ENCODE measurements around the gene HMX1.

Gene HMX1

DNA sequence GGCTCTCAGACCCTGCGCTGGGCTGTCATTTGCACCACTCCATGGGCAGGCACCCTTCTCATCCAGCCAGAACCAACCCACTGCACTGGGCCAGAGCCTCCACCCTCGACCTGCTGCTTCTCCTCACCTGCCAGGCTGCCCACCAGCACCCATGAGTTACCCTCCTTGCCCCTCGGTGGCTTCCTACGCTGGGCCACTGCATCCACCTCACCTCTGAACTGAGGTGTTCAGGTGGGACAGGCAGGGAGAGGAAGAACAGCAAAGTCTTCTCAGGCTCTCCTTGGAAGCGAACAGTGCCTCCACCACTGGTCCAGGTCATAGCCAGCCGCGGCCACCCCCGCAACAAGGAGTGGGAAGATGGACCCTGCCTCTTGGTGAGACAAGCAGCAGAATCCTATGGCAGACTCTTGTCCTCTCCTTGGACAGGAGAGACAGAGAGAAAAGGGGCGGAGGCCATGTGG is 32.4 kb upstream of the HMX1 start:
- no peak overlapping the region for H3K27ac ChIP-seq

DNA sequence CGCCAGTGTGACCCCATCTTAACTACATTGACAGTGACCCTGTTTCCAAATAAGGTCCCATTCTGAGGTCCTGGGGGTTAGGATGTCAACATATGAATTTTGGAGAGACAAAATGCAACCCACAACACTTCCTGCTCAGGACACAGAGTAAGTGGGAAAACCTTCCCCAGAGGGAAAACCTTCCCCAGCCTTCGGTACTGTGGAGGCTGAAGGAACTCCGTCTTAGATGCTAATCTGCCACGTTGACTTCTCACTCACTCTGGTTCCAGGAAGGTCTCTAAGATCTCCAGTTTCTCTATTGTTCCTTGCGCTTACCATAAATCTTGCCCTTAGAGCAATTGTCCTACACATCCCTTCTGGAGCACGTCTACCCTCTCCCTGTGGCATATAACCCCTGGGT is 29.7 kb upstream of the HMX1 start:
- TF ChIP-seq, protein P1, sequence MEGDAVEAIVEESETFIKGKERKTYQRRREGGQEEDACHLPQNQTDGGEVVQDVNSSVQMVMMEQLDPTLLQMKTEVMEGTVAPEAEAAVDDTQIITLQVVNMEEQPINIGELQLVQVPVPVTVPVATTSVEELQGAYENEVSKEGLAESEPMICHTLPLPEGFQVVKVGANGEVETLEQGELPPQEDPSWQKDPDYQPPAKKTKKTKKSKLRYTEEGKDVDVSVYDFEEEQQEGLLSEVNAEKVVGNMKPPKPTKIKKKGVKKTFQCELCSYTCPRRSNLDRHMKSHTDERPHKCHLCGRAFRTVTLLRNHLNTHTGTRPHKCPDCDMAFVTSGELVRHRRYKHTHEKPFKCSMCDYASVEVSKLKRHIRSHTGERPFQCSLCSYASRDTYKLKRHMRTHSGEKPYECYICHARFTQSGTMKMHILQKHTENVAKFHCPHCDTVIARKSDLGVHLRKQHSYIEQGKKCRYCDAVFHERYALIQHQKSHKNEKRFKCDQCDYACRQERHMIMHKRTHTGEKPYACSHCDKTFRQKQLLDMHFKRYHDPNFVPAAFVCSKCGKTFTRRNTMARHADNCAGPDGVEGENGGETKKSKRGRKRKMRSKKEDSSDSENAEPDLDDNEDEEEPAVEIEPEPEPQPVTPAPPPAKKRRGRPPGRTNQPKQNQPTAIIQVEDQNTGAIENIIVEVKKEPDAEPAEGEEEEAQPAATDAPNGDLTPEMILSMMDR (IDR thresholded peaks at IDR 0.05; ENCODE audit: low read depth, low read length) = no peak

More for the DNA sequence above, 32.4 kb upstream of the HMX1 start:
- no peaks in the 10 kb centered on the region for H3K27me3 ChIP-seq (ENCODE audit: insufficient read depth, low read depth, severe bottlenecking)
- DNase-seq = no peak
- H3K9me3 ChIP-seq (ENCODE audit: severe bottlenecking) = peaks cover 24% of the 10 kb centered on the region
- H3K4me3 ChIP-seq (ENCODE audit: low read depth, low read length) = no peak overlapping the region
- TF ChIP-seq, protein P1 (IDR thresholded peaks at IDR 0.05; ENCODE audit: low read depth, low read length) = no peak
- no peaks in the 10 kb centered on the region for H3K36me3 ChIP-seq

GRCh38 chr4:8900588-8900987 is 28.9 kb upstream of the HMX1 start:
- H3K9me3 ChIP-seq (ENCODE audit: severe bottlenecking) = peaks cover 24% of the 10 kb centered on the region
- no peaks in the 10 kb centered on the region for H3K36me3 ChIP-seq
- H3K27ac ChIP-seq = no peak overlapping the region
- TF ChIP-seq, protein P1 (IDR thresholded peaks at IDR 0.05; ENCODE audit: low read depth, low read length) = no peak
- H3K4me3 ChIP-seq (ENCODE audit: low read depth, low read length) = no peak overlapping the region
- DNase-seq = no peak
- H3K27me3 ChIP-seq (ENCODE audit: insufficient read depth, low read depth, severe bottlenecking) = no peaks in the 10 kb centered on the region

More for the DNA sequence above, 29.7 kb upstream of the HMX1 start:
- Histone ChIP-seq H3K9me3 (ENCODE audit: severe bottlenecking) (peaks cover 24% of the 10 kb centered on the region), H3K27ac (no peak overlapping the region), H3K27me3 (ENCODE audit: insufficient read depth, low read depth, severe bottlenecking) (no peaks in the 10 kb centered on the region), H3K4me3 (ENCODE audit: low read depth, low read length) (no peak overlapping the region), H3K36me3 (no peaks in the 10 kb centered on the region)
- DNase-seq = no peak

DNA sequence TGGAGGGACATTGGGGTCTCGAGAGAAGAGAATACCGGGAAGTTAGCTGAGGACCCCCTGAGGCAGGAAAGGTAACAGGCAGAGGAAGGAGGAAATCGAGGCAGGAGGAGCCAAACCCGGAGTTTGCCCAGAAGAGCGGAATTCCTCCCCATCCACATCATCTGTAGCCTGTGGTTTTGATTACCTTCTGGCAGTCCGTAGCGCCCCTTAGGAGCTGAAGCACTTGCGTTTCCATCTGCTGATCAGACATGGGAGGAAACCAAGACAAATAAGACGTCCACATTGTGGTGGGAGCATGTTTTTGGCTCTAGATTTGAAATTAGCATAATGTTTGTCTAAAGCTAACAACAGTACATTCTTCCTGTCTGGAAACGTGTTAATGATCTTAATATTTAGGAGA is 26.8 kb upstream of the HMX1 start:
- Histone ChIP-seq H3K9me3 (ENCODE audit: severe bottlenecking) (peaks cover 23% of the 10 kb centered on the region), H3K27ac (no peak overlapping the region), H3K36me3 (no peaks in the 10 kb centered on the region), H3K27me3 (ENCODE audit: insufficient read depth, low read depth, severe bottlenecking) (no peaks in the 10 kb centered on the region), H3K4me3 (ENCODE audit: low read depth, low read length) (no peak overlapping the region)
- TF ChIP-seq, protein P1 (IDR thresholded peaks at IDR 0.05; ENCODE audit: low read depth, low read length) = no peak
- DNase-seq = no peak

DNA sequence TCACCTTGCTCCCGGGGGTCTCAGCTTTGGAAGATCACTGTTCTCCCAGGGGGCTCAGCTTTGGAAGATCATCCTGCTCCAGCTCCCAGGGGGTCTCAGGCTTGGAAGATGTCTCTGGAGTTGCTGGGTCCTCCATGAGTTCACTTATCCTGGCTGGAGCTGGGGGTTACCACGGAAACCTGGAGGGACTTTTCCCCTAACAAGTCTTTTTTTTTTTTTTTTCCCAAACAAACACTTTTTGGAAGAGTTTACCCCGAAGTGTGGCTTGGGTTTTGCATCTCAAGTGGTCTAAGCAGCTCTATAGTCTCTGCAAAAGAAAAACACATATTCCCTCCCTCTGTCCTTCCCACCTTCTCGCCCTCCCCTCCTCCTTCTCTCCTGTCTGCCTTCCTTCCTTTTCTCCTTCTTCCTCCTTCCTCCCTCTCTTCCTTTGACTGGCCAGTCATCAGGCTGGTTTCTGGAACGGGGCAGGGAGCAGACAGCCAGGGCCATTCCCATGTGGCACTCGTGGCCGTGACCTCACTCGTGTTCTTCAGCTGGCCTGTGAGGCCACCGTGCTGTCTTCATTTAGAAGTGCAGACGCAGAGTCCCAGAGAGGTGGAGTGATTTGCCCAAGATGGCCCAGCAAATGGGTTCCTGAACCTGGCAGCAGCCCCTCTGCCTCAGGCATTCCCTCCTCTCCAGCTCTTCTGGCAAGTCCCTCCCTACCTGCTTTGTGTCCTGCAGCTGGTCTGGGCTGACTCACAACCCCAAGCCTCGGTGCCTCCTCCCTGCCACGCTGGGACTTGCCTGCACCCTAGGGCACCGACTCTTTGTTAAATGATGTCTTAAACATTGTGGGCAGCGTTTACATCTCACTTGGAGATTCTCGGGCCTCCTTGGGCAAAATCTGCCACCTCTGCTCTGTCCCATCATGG is 25.9 kb upstream of the HMX1 start:
- TF ChIP-seq, protein P1 (IDR thresholded peaks at IDR 0.05; ENCODE audit: low read depth, low read length) = no peak

More for the DNA sequence above, 25.9 kb upstream of the HMX1 start:
- H3K4me3 ChIP-seq (ENCODE audit: low read depth, low read length) = no peak overlapping the region
- H3K9me3 ChIP-seq (ENCODE audit: severe bottlenecking) = peaks cover 20% of the 10 kb centered on the region
- H3K27ac ChIP-seq = no peak overlapping the region
- H3K27me3 ChIP-seq (ENCODE audit: insufficient read depth, low read depth, severe bottlenecking) = no peaks in the 10 kb centered on the region
- no peak for DNase-seq
- H3K36me3 ChIP-seq = no peaks in the 10 kb centered on the region
